Measurements from ENCODE around the gene OSBPL6. TPM values are rescaled to one million over a fixed set of nuclear protein-coding genes. Genes with fewer than 3 reads are reported as not detected.

Gene OSBPL6
- total RNA-seq, 1 donor from 2014 or later = 6.9 TPM

DNA sequence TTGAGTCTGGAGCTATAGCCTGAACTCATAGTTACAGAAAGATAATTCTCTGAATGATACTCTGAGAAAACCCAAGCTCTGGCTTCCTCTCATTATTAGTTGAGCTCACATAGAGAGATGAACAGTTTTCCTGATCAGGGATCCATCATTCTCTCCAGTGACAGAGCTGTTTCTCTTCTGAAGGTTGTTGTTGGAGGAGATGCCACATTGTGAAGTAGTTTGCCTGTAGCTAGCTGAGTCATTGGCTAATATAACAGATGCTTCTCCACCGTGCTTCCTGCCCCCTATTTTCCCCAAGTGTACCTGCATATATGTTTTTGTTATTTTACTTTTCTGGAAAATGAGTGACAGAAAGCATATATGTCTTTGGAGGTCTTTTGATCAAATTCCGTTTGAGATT is 64.6 kb downstream of the OSBPL6 start:
- Mint-ChIP-seq H3K4me3 (no peak overlapping the region), H3K9me3 (no peaks in the 10 kb centered on the region), H3K27me3 (no peaks in the 10 kb centered on the region), H3K36me3 (no peaks in the 10 kb centered on the region), H3K4me1 (ENCODE audit: unreplicated experiment) (peaks cover 14% of the 10 kb centered on the region), H3K27ac (no peak overlapping the region)
- no peak for DNase-seq (ENCODE audit: extremely low spot score, unreplicated experiment)
- TF ChIP-seq, protein P1, sequence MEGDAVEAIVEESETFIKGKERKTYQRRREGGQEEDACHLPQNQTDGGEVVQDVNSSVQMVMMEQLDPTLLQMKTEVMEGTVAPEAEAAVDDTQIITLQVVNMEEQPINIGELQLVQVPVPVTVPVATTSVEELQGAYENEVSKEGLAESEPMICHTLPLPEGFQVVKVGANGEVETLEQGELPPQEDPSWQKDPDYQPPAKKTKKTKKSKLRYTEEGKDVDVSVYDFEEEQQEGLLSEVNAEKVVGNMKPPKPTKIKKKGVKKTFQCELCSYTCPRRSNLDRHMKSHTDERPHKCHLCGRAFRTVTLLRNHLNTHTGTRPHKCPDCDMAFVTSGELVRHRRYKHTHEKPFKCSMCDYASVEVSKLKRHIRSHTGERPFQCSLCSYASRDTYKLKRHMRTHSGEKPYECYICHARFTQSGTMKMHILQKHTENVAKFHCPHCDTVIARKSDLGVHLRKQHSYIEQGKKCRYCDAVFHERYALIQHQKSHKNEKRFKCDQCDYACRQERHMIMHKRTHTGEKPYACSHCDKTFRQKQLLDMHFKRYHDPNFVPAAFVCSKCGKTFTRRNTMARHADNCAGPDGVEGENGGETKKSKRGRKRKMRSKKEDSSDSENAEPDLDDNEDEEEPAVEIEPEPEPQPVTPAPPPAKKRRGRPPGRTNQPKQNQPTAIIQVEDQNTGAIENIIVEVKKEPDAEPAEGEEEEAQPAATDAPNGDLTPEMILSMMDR (conservative IDR thresholded peaks at IDR 0.05) = no peak

DNA sequence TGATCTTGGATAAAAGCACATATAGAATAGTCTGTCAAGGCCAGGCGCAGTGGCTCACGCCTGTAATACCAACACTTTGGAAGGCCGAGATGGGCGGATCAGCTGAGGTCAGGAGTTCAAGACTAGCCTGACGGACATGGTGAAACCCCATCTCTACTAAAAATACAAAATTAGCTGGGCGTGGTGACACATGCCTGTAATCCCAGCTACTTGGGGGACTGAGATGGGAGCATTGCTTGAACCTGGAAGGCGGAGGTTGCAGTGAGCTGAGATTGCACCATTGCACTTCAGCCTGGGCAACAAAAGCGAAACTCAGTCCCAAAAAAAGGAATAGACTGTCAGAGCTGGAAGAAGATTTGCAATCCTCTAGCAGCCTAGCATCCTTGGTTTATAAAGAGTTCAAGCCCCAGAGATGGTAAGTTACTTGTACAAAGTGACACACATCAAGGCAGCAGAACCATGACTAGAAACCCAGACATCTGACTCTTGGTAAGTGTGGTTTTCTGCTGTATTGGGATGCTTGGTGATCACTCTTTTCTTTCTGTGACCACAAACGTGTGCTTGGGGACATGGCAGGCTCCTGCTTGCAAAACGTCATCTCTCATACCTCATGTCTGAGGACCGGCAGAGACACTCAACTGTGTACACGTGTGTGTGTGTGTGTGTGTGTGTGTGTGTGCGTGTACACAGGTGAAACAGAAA is 69.0 kb downstream of the OSBPL6 start:
- TF ChIP-seq, protein P1 (conservative IDR thresholded peaks at IDR 0.05) = no peak
- Mint-ChIP-seq H3K27ac (no peak overlapping the region), H3K27me3 (no peaks in the 10 kb centered on the region), H3K4me3 (no peak overlapping the region), H3K36me3 (no peaks in the 10 kb centered on the region), H3K4me1 (ENCODE audit: unreplicated experiment) (no peaks in the 10 kb centered on the region), H3K9me3 (no peaks in the 10 kb centered on the region)
- no peak for DNase-seq (ENCODE audit: extremely low spot score, unreplicated experiment)

DNA sequence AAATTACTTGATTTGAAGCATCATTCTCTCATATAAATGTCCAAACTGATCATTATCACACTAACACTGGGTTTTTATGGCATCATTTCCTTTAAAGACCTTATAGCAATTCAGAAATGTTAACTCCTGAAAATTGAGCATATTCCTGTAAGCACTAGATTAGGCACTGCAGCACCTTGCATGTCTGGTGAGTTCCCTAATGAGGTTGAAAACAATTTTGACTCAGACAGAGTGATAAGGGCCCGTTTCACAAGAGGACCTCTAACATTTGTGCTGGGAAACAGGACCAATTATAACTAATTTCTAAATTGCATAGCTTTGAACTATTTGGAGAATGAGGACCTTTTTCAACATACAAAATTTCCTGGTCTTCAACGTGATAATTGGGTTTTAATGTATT is 69.9 kb downstream of the OSBPL6 start:
- Mint-ChIP-seq H3K27ac (no peak overlapping the region), H3K4me1 (ENCODE audit: unreplicated experiment) (no peaks in the 10 kb centered on the region), H3K36me3 (no peaks in the 10 kb centered on the region), H3K27me3 (no peaks in the 10 kb centered on the region), H3K9me3 (no peaks in the 10 kb centered on the region), H3K4me3 (no peak overlapping the region)
- TF ChIP-seq, protein P1 (conservative IDR thresholded peaks at IDR 0.05) = no peak
- no peak for DNase-seq (ENCODE audit: extremely low spot score, unreplicated experiment)

DNA sequence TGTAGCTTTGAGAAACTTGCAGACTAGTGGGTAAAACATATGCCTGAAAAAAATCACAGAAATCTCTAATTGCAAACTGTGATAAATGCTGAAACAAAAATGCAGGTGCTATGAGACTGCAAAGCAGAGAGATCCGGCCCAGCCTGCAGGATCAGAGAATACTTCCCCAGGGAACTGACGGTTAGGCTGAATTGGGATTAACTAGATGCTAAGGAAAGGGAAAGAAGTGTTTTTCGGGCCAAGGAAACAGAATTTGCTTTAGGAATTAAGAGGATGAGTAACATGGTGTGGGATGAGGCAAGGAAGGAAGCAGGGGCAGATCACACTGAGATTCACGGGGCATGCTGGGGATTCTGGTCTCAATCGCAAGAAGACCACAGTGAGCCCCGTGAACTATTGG is 71.5 kb downstream of the OSBPL6 start:
- H3K27me3 Mint-ChIP-seq = no peaks in the 10 kb centered on the region
- no peak overlapping the region for H3K27ac Mint-ChIP-seq
- H3K4me1 Mint-ChIP-seq (ENCODE audit: unreplicated experiment) = no peaks in the 10 kb centered on the region
- H3K36me3 Mint-ChIP-seq = no peaks in the 10 kb centered on the region
- DNase-seq (ENCODE audit: extremely low spot score, unreplicated experiment) = no peak
- H3K4me3 Mint-ChIP-seq = no peak overlapping the region
- TF ChIP-seq, protein P1 (conservative IDR thresholded peaks at IDR 0.05) = no peak
- no peaks in the 10 kb centered on the region for H3K9me3 Mint-ChIP-seq

DNA sequence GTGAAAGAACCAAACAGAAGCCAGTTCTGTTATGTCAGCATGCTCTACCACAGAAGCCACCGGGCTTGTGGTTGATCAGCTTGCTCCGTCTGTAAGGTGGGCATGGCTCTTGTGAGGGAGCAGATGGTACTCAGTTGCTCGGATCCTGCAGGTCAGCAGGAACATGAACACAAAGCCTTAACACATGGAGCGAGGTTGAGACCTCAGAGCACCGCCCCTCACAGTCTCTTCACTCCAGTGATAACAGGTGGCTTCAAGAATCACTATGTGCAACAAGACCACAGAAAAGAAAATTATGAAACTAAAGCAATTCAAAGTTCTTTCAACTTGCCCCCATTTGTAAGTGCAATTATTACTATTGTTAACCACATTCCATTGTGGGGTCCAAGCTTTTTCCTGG is 72.1 kb downstream of the OSBPL6 start:
- no peak for DNase-seq (ENCODE audit: extremely low spot score, unreplicated experiment)
- Mint-ChIP-seq H3K36me3 (no peaks in the 10 kb centered on the region), H3K27me3 (no peaks in the 10 kb centered on the region), H3K27ac (no peak overlapping the region), H3K4me1 (ENCODE audit: unreplicated experiment) (no peaks in the 10 kb centered on the region), H3K9me3 (no peaks in the 10 kb centered on the region), H3K4me3 (no peak overlapping the region)
- TF ChIP-seq, protein P1 (conservative IDR thresholded peaks at IDR 0.05) = no peak
